Measurements from ENCODE around the gene PRR12.

DNA sequence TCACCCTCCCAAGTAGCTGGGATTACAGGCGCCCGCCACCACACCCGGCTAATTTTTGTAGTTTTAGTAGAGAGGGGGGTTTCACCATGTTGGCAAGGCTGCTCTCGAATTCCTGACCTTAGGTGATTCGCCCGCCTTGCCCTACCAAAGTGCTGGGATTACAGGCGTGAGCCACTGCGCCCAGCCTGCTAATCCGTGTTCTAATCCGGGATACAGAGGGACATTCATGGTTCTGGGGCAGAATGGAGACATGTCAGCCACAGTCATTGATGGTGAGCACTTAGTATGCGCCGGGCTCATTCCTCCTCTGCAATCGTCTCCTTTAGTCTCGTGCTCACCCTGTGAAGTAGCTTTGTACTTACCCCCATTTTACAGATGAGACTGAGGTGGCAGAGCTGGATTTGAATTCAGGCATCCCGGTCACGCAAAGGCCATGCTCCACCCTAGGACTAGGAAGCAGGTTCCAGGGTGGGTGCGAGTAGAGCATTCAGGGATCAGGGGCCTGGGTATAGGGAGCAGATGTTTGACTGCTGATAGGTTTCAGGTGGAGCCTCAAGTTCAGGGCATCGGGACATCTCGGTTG, 40.7 kb downstream of the PRR12 start:
- TF ChIP-seq, protein P1, sequence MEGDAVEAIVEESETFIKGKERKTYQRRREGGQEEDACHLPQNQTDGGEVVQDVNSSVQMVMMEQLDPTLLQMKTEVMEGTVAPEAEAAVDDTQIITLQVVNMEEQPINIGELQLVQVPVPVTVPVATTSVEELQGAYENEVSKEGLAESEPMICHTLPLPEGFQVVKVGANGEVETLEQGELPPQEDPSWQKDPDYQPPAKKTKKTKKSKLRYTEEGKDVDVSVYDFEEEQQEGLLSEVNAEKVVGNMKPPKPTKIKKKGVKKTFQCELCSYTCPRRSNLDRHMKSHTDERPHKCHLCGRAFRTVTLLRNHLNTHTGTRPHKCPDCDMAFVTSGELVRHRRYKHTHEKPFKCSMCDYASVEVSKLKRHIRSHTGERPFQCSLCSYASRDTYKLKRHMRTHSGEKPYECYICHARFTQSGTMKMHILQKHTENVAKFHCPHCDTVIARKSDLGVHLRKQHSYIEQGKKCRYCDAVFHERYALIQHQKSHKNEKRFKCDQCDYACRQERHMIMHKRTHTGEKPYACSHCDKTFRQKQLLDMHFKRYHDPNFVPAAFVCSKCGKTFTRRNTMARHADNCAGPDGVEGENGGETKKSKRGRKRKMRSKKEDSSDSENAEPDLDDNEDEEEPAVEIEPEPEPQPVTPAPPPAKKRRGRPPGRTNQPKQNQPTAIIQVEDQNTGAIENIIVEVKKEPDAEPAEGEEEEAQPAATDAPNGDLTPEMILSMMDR (IDR thresholded peaks at IDR 0.05), result no peak
- no peak for TF ChIP-seq POLR2A (IDR thresholded peaks at IDR 0.05)

Measured in Peyer's patch (tissue), 4 donors.